HepG2 (cell line): ENCODE measurements around the gene DACT2. TPM values are rescaled to one million over a fixed set of nuclear protein-coding genes. Genes with fewer than 3 reads are reported as not detected.

Experiments used
- ATAC-seq: fragments of 200-7000 bp; cut with Tn5 transposase; 3 replicates; pipeline ENCODE4 v1.9.1; 2020; ENCODE audit warnings: mild to moderate bottlenecking, moderate library complexity
- BruUV-seq: library from RNA; stranded (reverse); fragments of 400-500 nt; replicated peaks from 2 replicates; lab custom pipeline; 2021; lab: Mats Ljungman, UMichigan
- CTCF ChIA-PET: fragments of 300-600 bp; formaldehyde crosslinking; extraction: SDS; loops from one replicate; lab custom pipeline; 2021; ENCODE audit warnings: low total read pairs, inconsistent platforms, low intra/inter-chr PET ratio; lab: Yijun Ruan, JAX
- POLR2A ChIA-PET: fragments of 350-600 bp; sonication (Branson Sonifier 250); formaldehyde crosslinking; loops from one replicate; lab custom pipeline; 2020; ENCODE audit warnings: antibody characterized with exemption, inconsistent platforms; lab: Yijun Ruan, JAX
- DNase-seq: peaks from one replicate; pipeline ENCODE4 v3.0.0-alpha.2; 2015; ENCODE audit warnings: low spot score
- FAIRE-seq: peaks from 3 replicates; lab custom pipeline; 2011; peaks lifted over from hg19 to GRCh38; lab: Jason Lieb, UNC
- H2AFZ ChIP-seq: one replicate; pipeline ENCODE4 v1.6.1; 2011; ENCODE audit warnings: low read length, inconsistent platforms
- H3K27ac ChIP-seq: fragments of 300-600 bp; 3 replicates; pipeline ENCODE4 v1.8.0; 2011; ENCODE audit warnings: mixed run types, mild to moderate bottlenecking, mixed read lengths, low read length, inconsistent platforms; ENCODE audit not compliant: insufficient read depth; ENCODE audit errors: extremely low read length
- H3K27me3 ChIP-seq, 2 experiments: fragments of 200-600 bp in 1 of 2; 2 replicates in 1 of 2; 3 replicates in 1 of 2; pipeline versions ENCODE4 v1.6.0 to v1.8.0; 2011; ENCODE audit warnings: low read length in 2 of 2, mild to moderate bottlenecking in 2 of 2, moderate library complexity in 2 of 2, inconsistent platforms in 1 of 2; ENCODE audit not compliant: insufficient read depth in 2 of 2, control insufficient read depth in 1 of 2
- H3K36me3 ChIP-seq, 2 experiments: fragments of 200-600 bp in 1 of 2; replicated peaks in 1 of 2; 2 replicates in 1 of 2; 3 replicates in 1 of 2; pipeline versions ENCODE4 v1.5.1 to v1.8.0; 2011; ENCODE audit warnings: low read length in 2 of 2, inconsistent platforms in 1 of 2; ENCODE audit not compliant: insufficient read depth in 2 of 2, control insufficient read depth in 1 of 2
- H3K4me1 ChIP-seq: 2 replicates; pipeline ENCODE4 v1.5.1; 2012; ENCODE audit warnings: low read length, inconsistent platforms; ENCODE audit not compliant: insufficient read depth
- H3K4me2 ChIP-seq: 2 replicates; pipeline ENCODE4 v1.6.0; 2011; ENCODE audit warnings: low read depth, low read length, inconsistent platforms
- H3K4me3 ChIP-seq, 3 experiments: fragments of 200-600 bp in 1 of 3; sonication (generic), shearing (Covaris generic) in 1 of 3; replicated peaks in 1 of 3; 2 replicates each; pipeline ENCODE4 v1.5.1; 2011 to 2016; ENCODE audit warnings: low read length in 3 of 3, inconsistent platforms in 2 of 3, low read depth in 2 of 3, mild to moderate bottlenecking in 2 of 3, control low read depth in 1 of 3, mixed read lengths in 1 of 3; ENCODE audit not compliant: insufficient read depth in 1 of 3
- H3K79me2 ChIP-seq: one replicate; pipeline ENCODE4 v1.6.1; 2011; ENCODE audit warnings: low read length, inconsistent platforms; ENCODE audit not compliant: insufficient read depth
- H3K9ac ChIP-seq: 2 replicates; pipeline ENCODE4 v1.6.0; 2011; ENCODE audit warnings: mild to moderate bottlenecking, low read depth, low read length, inconsistent platforms; ENCODE audit not compliant: insufficient read depth
- H3K9me3 ChIP-seq: 2 replicates; pipeline ENCODE4 v1.5.1; 2012; ENCODE audit warnings: mild to moderate bottlenecking, low read length
- H4K20me1 ChIP-seq: 2 replicates; pipeline ENCODE4 v1.6.0; 2011; ENCODE audit warnings: inconsistent platforms, mild to moderate bottlenecking, low read length, moderate library complexity; ENCODE audit not compliant: insufficient read depth
- NR1H2 ChIP-seq: sonication (generic); formaldehyde crosslinking; IDR thresholded peaks from 2 replicates; pipeline ENCODE4 v1.8.1; 2022; ENCODE audit warnings: low read depth, missing genetic modification reagents, borderline replicate concordance
- NR2F2 ChIP-seq: IDR thresholded peaks from 2 replicates; pipeline ENCODE4 v1.6.1; 2012; ENCODE audit warnings: low read depth, inconsistent platforms, borderline replicate concordance
- PITX1 ChIP-seq: sonication (generic); formaldehyde crosslinking; IDR thresholded peaks from 2 replicates; pipeline ENCODE4 v1.5.1; 2020; ENCODE audit warnings: mild to moderate bottlenecking, missing genetic modification reagents
- RBM39 ChIP-seq: fragments of 200-400 bp; formaldehyde crosslinking; IDR thresholded peaks from one replicate; pipeline ENCODE4 v1.6.1; 2018; ENCODE audit warnings: antibody characterized with exemption, mild to moderate bottlenecking, low read depth, low read length; ENCODE audit not compliant: poor library complexity, severe bottlenecking
- SNRNP70 ChIP-seq: fragments of 200-400 bp; formaldehyde crosslinking; IDR thresholded peaks from 2 replicates; pipeline ENCODE4 v1.6.1; 2017; ENCODE audit warnings: mild to moderate bottlenecking, low read depth, low read length, moderate library complexity
- SOX5 ChIP-seq: IDR thresholded peaks from 2 replicates; pipeline ENCODE4 v1.6.1; 2016; ENCODE audit warnings: borderline replicate concordance
- ZNF143 ChIP-seq: sonication (generic); formaldehyde crosslinking; IDR thresholded peaks from 2 replicates; pipeline ENCODE4 v1.4.0; 2020; ENCODE audit warnings: missing genetic modification reagents
- ZNF460 ChIP-seq: sonication (generic); formaldehyde crosslinking; IDR thresholded peaks from 2 replicates; pipeline ENCODE4 v1.5.1; 2020; ENCODE audit warnings: missing genetic modification reagents, mild to moderate bottlenecking, borderline replicate concordance
- ZNF562 ChIP-seq: sonication (generic); formaldehyde crosslinking; IDR thresholded peaks from 2 replicates; pipeline ENCODE4 v1.8.0; 2022; ENCODE audit warnings: missing genetic modification reagents, borderline replicate concordance
- ZNF580 ChIP-seq: IDR thresholded peaks from 2 replicates; pipeline ENCODE4 v1.6.1; 2016; ENCODE audit warnings: low read depth, borderline replicate concordance
- WGBS: methylation state at CpG from one replicate; pipeline ENCODE4 v1.1.6; 2017; ENCODE audit warnings: low lambda C conversion rate; 5-methylcytosine and 5-hydroxymethylcytosine counted together
- in situ Hi-C: cut with HindIII; loops from 2 replicates; pipeline ENCODE4 v1.10.0; 2017; ENCODE audit warnings: low pct_unique_long_range_greater_than_20kb; ENCODE audit not compliant: extremely low pct_ligation_motif_present
- intact Hi-C: fragments of 100-400 bp; cut with micrococcal nuclease; formaldehyde crosslinking; loops from one replicate; pipeline ENCODE4 v1.10.0; 2022; ENCODE audit not compliant: unreplicated experiment
- polyA plus RNA-seq, 8 experiments: library from polyadenylated mRNA; depleted of rRNA in 3 of 8; stranded (reverse) in 7 of 8; unstranded in 1 of 8; fragments of >200 nt; fragmentation: Illumina TruSeq in 4 of 8; extraction: Trizol in 4 of 8; gene quantifications; 2 replicates each; pipeline versions ENCODE4 v1.2.1 to v1.2.3, GENCODE V29; 2011 to 2016; ENCODE audit warnings: low read depth in 4 of 8, missing spikeins in 1 of 8, mixed read lengths in 1 of 8; ENCODE audit not compliant: insufficient read depth in 1 of 8
- total RNA-seq, 5 experiments: library from RNA; depleted of rRNA; stranded (reverse); fragments of >200 nt; fragmentation: Illumina TruSeq; extraction: Trizol; gene quantifications; 2 replicates each; pipeline ENCODE4 v1.2.3, GENCODE V29; 2016; ENCODE audit warnings: low read depth in 1 of 5
- TF ChIP-seq, protein P1 (sequence below): sonication (generic); formaldehyde crosslinking; IDR thresholded peaks from 2 replicates; pipeline ENCODE4 v1.8.0; 2022; ENCODE audit warnings: missing genetic modification reagents, mild to moderate bottlenecking, borderline replicate concordance
- TF ChIP-seq, protein P2 (sequence below): sonication (generic); formaldehyde crosslinking; IDR thresholded peaks from 2 replicates; pipeline ENCODE4 v1.5.1; 2020; ENCODE audit warnings: missing genetic modification reagents, mild to moderate bottlenecking, borderline replicate concordance

Gene DACT2
- total and polyA plus RNA-seq, 2 of the 13 experiments (the other 11 are each of a cell fraction or from before 2014, with no cell fraction given), result 0.15 TPM; not detected in 1

- TF ChIP-seq, protein P1, sequence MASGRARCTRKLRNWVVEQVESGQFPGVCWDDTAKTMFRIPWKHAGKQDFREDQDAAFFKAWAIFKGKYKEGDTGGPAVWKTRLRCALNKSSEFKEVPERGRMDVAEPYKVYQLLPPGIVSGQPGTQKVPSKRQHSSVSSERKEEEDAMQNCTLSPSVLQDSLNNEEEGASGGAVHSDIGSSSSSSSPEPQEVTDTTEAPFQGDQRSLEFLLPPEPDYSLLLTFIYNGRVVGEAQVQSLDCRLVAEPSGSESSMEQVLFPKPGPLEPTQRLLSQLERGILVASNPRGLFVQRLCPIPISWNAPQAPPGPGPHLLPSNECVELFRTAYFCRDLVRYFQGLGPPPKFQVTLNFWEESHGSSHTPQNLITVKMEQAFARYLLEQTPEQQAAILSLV (CRISPR knock-in tag), result no peak
- TF ChIP-seq RBM39, result no peak
- no peak for TF ChIP-seq SNRNP70
- TF ChIP-seq NR1H2 (CRISPR knock-in tag), result no peak
- no peak for TF ChIP-seq ZNF460 (CRISPR knock-in tag)
- TF ChIP-seq PITX1 (CRISPR knock-in tag), result no peak
Measured at GRCh38 chr6:168283686-168284025, 35.9 kb downstream of the DACT2 start (continued).

- ChIA-PET CTCF (no interaction called here), POLR2A (interaction anchor here (0.7 kb wide), 2 partner anchors 9 to 18 kb away, joined by 3 read pairs; no protein-coding TSS in a partner anchor)
- intact Hi-C loops (no loop called here), in situ Hi-C loops (no loop called here)
- Histone ChIP-seq H3K36me3 (no peaks in the 10 kb centered on the region), H3K4me2 (peak overlapping the region; percentile 65), H2AFZ (no peak overlapping the region), H3K27me3 (no peaks in the 10 kb centered on the region), H3K79me2 (no peaks in the 10 kb centered on the region), H3K9ac (no peak overlapping the region), H3K9me3 (no peaks in the 10 kb centered on the region), H4K20me1 (no peaks in the 10 kb centered on the region), H3K27ac (no peak overlapping the region), H3K4me1 (peaks cover 60% of the 10 kb centered on the region), H3K4me3 (peak overlapping the region in 1 of 3 experiments; percentile 51; a peak in 2 of 6 replicates)
- 57% methylated on average over 13 of the region's 20 CpGs for WGBS
- ATAC-seq (peak; percentile 81), DNase-seq (peak; percentile 74), FAIRE-seq (peak; percentile 97)
- no TSS peak for BruUV-seq
- TF ChIP-seq SOX5, result peak; percentile 76
- no peak for TF ChIP-seq ZNF143
- TF ChIP-seq NR2F2, result 0 out of 2 replicates have a peak, but pooled peaks have one; percentile 22
- TF ChIP-seq, protein P2, sequence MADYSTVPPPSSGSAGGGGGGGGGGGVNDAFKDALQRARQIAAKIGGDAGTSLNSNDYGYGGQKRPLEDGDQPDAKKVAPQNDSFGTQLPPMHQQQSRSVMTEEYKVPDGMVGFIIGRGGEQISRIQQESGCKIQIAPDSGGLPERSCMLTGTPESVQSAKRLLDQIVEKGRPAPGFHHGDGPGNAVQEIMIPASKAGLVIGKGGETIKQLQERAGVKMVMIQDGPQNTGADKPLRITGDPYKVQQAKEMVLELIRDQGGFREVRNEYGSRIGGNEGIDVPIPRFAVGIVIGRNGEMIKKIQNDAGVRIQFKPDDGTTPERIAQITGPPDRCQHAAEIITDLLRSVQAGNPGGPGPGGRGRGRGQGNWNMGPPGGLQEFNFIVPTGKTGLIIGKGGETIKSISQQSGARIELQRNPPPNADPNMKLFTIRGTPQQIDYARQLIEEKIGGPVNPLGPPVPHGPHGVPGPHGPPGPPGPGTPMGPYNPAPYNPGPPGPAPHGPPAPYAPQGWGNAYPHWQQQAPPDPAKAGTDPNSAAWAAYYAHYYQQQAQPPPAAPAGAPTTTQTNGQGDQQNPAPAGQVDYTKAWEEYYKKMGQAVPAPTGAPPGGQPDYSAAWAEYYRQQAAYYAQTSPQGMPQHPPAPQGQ (CRISPR knock-in tag), result 0 out of 2 replicates have a peak, but pooled peaks have one; percentile 35
- TF ChIP-seq ZNF562 (CRISPR knock-in tag), result no peak
- TF ChIP-seq ZNF580 (CRISPR knock-in tag), result peak; percentile 91; the same call in 1 of the 2 replicates
Measured at GRCh38 chr6:168282985-168283685, 36.4 kb downstream of the DACT2 start.
